Esophagus squamous epithelium (tissue), 5 donors: Measurements from ENCODE around the gene UVSSA. TPM values are rescaled to one million over a fixed set of nuclear protein-coding genes. Genes with fewer than 3 reads are reported as not detected.
A peak's percentile ranks its signal among the peaks of the same experiment; 100 is the strongest.
"Not testable (repeated sequence)": the region's sequence is repeated elsewhere in the genome, so short reads cannot be mapped to it uniquely, and the experiment has no call there.

Experiments used
- DNase-seq: peaks from one replicate; lab custom pipeline; 2025; lab: John Stamatoyannopoulos, UW
- H3K27ac ChIP-seq, 4 donors: fragments of 200-600 bp; sonication (generic); one replicate each; pipeline ENCODE4 v1.5.1; 2016 to 2019; ENCODE audit warnings: mild to moderate bottlenecking in 1 of 4
- H3K27me3 ChIP-seq, 4 donors: fragments of 200-600 bp; sonication (generic); 1 replicate in 3 of 4; 2 replicates in 1 of 4; pipeline versions ENCODE4 v1.5.1 to v1.6.0; 2017 to 2021; ENCODE audit warnings: antibody characterized with exemption in 1 of 4
- H3K36me3 ChIP-seq, 3 donors: fragments of 200-600 bp; sonication (generic); one replicate each; pipeline ENCODE4 v1.5.1; 2016 to 2019
- H3K4me1 ChIP-seq, 3 donors: fragments of 200-600 bp; sonication (generic); one replicate each; pipeline ENCODE4 v1.5.1; 2017 to 2019
- H3K4me3 ChIP-seq, 4 donors: fragments of 200-600 bp; sonication (generic); 1 replicate in 3 of 4; 2 replicates in 1 of 4; pipeline ENCODE4 v1.5.1; 2016 to 2019; ENCODE audit warnings: mild to moderate bottlenecking in 2 of 4, moderate library complexity in 1 of 4
- H3K9me3 ChIP-seq, 3 donors: fragments of 200-600 bp; sonication (generic); one replicate each; pipeline ENCODE4 v1.5.1; 2016 to 2019
- CTCF ChIP-seq, 6 experiments: fragments of 450-650 bp in 4 of 6; fragments of 200-600 bp in 2 of 6; sonication (generic) in 2 of 6; IDR thresholded peaks; one replicate each; pipeline ENCODE4 v1.5.1; 2016 to 2019; ENCODE audit warnings: antibody characterized with exemption in 6 of 6, mild to moderate bottlenecking in 4 of 6, moderate library complexity in 4 of 6
- POLR2A ChIP-seq, 4 donors: fragments of 450-650 bp; IDR thresholded peaks; one replicate each; pipeline ENCODE4 v1.6.1; 2017; ENCODE audit warnings: antibody characterized with exemption in 4 of 4, mild to moderate bottlenecking in 4 of 4, moderate library complexity in 3 of 4
- WGBS, 2 donors: methylation state at CpG; one replicate each; pipeline ENCODE4 v1.1.5; 2018; 5-methylcytosine and 5-hydroxymethylcytosine counted together
- intact Hi-C: fragments of 100-400 bp; cut with DNase I; formaldehyde crosslinking; loops from one replicate; pipeline ENCODE4 v1.15.0; 2022
- total RNA-seq, 4 donors: library from RNA; depleted of rRNA; stranded (reverse); fragments of >200 nt; gene quantifications; one replicate each; pipeline ENCODE4 v1.1.0, GENCODE V29; 2016
- donor health status: DM: yes; HTN: yes; CAD: no.

Gene UVSSA
- total RNA-seq, 4 donors from 2014 or later: 7.2 to 12.8 (median 11.5) TPM

GRCh38 chr4:1321946-1322650 lies 24.9 kb upstream of the UVSSA start:
- H3K9me3 ChIP-seq: no peaks in the 10 kb centered on the region
- H3K27me3 ChIP-seq: no peaks in the 10 kb centered on the region
- intact Hi-C loops: no loop called here
- no peaks in the 10 kb centered on the region for H3K4me1 ChIP-seq
- no peak for TF ChIP-seq CTCF (IDR thresholded peaks at IDR 0.05)
- TF ChIP-seq POLR2A (IDR thresholded peaks at IDR 0.05): no peak
- no peak for DNase-seq
- no peak overlapping the region for H3K27ac ChIP-seq
- H3K4me3 ChIP-seq: no peak overlapping the region
- H3K36me3 ChIP-seq: peaks cover 20 to 99% (median 24%) of the 10 kb centered on the region in 3 donors
- WGBS, 2 donors: 40 to 77% methylated on average over 1 to 3 of the region's 18 CpGs

GRCh38 chr4:1323280-1323634 lies 23.8 kb upstream of the UVSSA start:
- Histone ChIP-seq H3K27me3 (no peaks in the 10 kb centered on the region), H3K4me1 (no peaks in the 10 kb centered on the region), H3K9me3 (no peaks in the 10 kb centered on the region), H3K4me3 (no peak overlapping the region), H3K36me3 (peaks cover 18 to 99% (median 18%) of the 10 kb centered on the region in 3 donors), H3K27ac (no peak overlapping the region)
- intact Hi-C loops: no loop called here
- WGBS, 2 donors: 69 to 82% methylated on average over 8 of the region's 8 CpGs
- no peak for DNase-seq
- no peak for TF ChIP-seq CTCF (IDR thresholded peaks at IDR 0.05)
- no peak for TF ChIP-seq POLR2A (IDR thresholded peaks at IDR 0.05)

- no peaks in the 10 kb centered on the region for H3K9me3 ChIP-seq
- peaks cover 0 to 3% (median 0%) of the 10 kb centered on the region in 3 donors for H3K4me1 ChIP-seq
- no peak for TF ChIP-seq POLR2A (IDR thresholded peaks at IDR 0.05)
- TF ChIP-seq CTCF (IDR thresholded peaks at IDR 0.05): no peak
- intact Hi-C loops: no loop called here
- H3K36me3 ChIP-seq: peaks cover 20 to 99% (median 22%) of the 10 kb centered on the region in 3 donors
- no peak overlapping the region for H3K4me3 ChIP-seq
- 54 to 61% methylated on average over 10 to 11 of the region's 11 CpGs for WGBS, 2 donors
- DNase-seq: no peak
- no peaks in the 10 kb centered on the region for H3K27me3 ChIP-seq
- peak overlapping the region in 1 of 4 donors; percentile 3 for H3K27ac ChIP-seq
Observed at GRCh38 chr4:1323635-1324442, 23.2 kb upstream of the UVSSA start.

GRCh38 chr4:1324443-1325175 lies 22.4 kb upstream of the UVSSA start:
- H3K4me3 ChIP-seq, H3K9me3 ChIP-seq, H3K27me3 ChIP-seq, DNase-seq, H3K27ac ChIP-seq, intact Hi-C loops: not testable (repeated sequence)
- H3K36me3 ChIP-seq: peaks cover 20 to 99% (median 24%) of the 10 kb centered on the region in 3 donors
- H3K4me1 ChIP-seq: peaks cover 0 to 11% (median 2%) of the 10 kb centered on the region in 3 donors
- WGBS, 2 donors: 89 to 91% methylated on average over 19 to 20 of the region's 20 CpGs

- peaks cover 20 to 99% (median 24%) of the 10 kb centered on the region in 3 donors for H3K36me3 ChIP-seq
- intact Hi-C loops: no loop called here
- TF ChIP-seq POLR2A (IDR thresholded peaks at IDR 0.05) (no peak), CTCF (IDR thresholded peaks at IDR 0.05) (no peak)
- 91 to 96% methylated on average over 11 of the region's 11 CpGs for WGBS, 2 donors
- no peak for DNase-seq
- H3K4me1 ChIP-seq: peaks cover 0 to 16% (median 5%) of the 10 kb centered on the region in 3 donors
- no peaks in the 10 kb centered on the region for H3K9me3 ChIP-seq
- no peaks in the 10 kb centered on the region for H3K27me3 ChIP-seq
- H3K27ac ChIP-seq: no peak overlapping the region
- no peak overlapping the region for H3K4me3 ChIP-seq
Observed at GRCh38 chr4:1325176-1325480, 21.9 kb upstream of the UVSSA start.
